Endothelial cell of umbilical vein (primary cell): ENCODE measurements around the gene LIPG. TPM values are rescaled to one million over a fixed set of nuclear protein-coding genes. Genes with fewer than 3 reads are reported as not detected.

Source experiments
- BruUV-seq: library from RNA; stranded (reverse); fragments of 400-500 nt; replicated peaks from 2 replicates; lab custom pipeline; 2021; lab: Mats Ljungman, UMichigan
- CTCF ChIA-PET: fragments of 300-600, 350-600 bp; sonication (Branson Sonifier 250); formaldehyde crosslinking; loops from one replicate; lab custom pipeline; 2021; ENCODE audit warnings: antibody characterized with exemption, inconsistent platforms; lab: Charles Lee
- POLR2A ChIA-PET: fragments of 300-600, 350-600 bp; sonication (Branson Sonifier 250); formaldehyde crosslinking; loops from one replicate; lab custom pipeline; 2021; ENCODE audit warnings: antibody characterized with exemption, inconsistent platforms; lab: Charles Lee
- DNase-seq: peaks from one replicate; pipeline ENCODE4 v3.0.0-alpha.2; 2011; ENCODE audit warnings: low read depth, low spot score
- FAIRE-seq: peaks from 2 replicates; lab custom pipeline; 2011; peaks lifted over from hg19 to GRCh38; lab: Jason Lieb, UNC
- H2AFZ ChIP-seq: 2 replicates; pipeline ENCODE4 v1.6.0; 2012; ENCODE audit warnings: low read depth, low read length, control low read depth, inconsistent platforms
- H3K27ac ChIP-seq: 2 replicates; pipeline ENCODE4 v1.5.1; 2011; ENCODE audit warnings: low read depth, mild to moderate bottlenecking, control low read depth, low read length, moderate library complexity; ENCODE audit not compliant: insufficient read depth
- H3K27me3 ChIP-seq, 2 experiments: 2 replicates each; pipeline versions ENCODE4 v1.6.0 to v1.6.1; 2011; ENCODE audit warnings: low read length in 2 of 2, mixed read lengths in 1 of 2; ENCODE audit not compliant: control insufficient read depth in 2 of 2, insufficient read depth in 2 of 2
- H3K36me3 ChIP-seq, 2 experiments: 2 replicates in 1 of 2; 3 replicates in 1 of 2; pipeline ENCODE4 v1.5.1; 2011; ENCODE audit warnings: low read length in 2 of 2, mild to moderate bottlenecking in 1 of 2, moderate library complexity in 1 of 2; ENCODE audit not compliant: control insufficient read depth in 2 of 2, insufficient read depth in 2 of 2; ENCODE audit errors: extremely low read depth in 1 of 2
- H3K4me1 ChIP-seq: 3 replicates; pipeline ENCODE4 v1.5.1; 2011; ENCODE audit warnings: mild to moderate bottlenecking, low read length; ENCODE audit not compliant: control insufficient read depth, insufficient read depth; ENCODE audit errors: extremely low read depth
- H3K4me2 ChIP-seq: 2 replicates; pipeline ENCODE4 v1.6.1; 2011; ENCODE audit warnings: low read length, control low read depth, mixed read lengths; ENCODE audit not compliant: insufficient read depth
- H3K4me3 ChIP-seq, 3 experiments: fragments of 200-600 bp in 1 of 3; sonication (generic), shearing (Covaris generic) in 1 of 3; replicated peaks in 1 of 3; 2 replicates each; pipeline ENCODE4 v1.5.1; 2011 to 2016; ENCODE audit warnings: control low read depth in 3 of 3, low read length in 3 of 3, mild to moderate bottlenecking in 2 of 3, inconsistent platforms in 1 of 3, low read depth in 1 of 3, moderate library complexity in 1 of 3; ENCODE audit not compliant: insufficient read depth in 1 of 3
- H3K79me2 ChIP-seq: 2 replicates; pipeline ENCODE4 v1.6.0; 2012; ENCODE audit warnings: low read length, inconsistent platforms; ENCODE audit not compliant: control insufficient read depth, insufficient read depth
- H3K9ac ChIP-seq: replicated peaks from 2 replicates; pipeline ENCODE3; 2011; ENCODE audit warnings: low read length, control low read depth; ENCODE audit not compliant: insufficient read depth; ENCODE audit errors: extremely low read depth
- H3K9me1 ChIP-seq: replicated peaks from 3 replicates; pipeline ENCODE4 v1.6.0; 2011; ENCODE audit warnings: mild to moderate bottlenecking, low read length; ENCODE audit not compliant: control insufficient read depth, insufficient read depth; ENCODE audit errors: extremely low read depth
- H3K9me3 ChIP-seq: replicated peaks from 2 replicates; pipeline ENCODE4 v1.5.1; 2012; ENCODE audit warnings: low read length, inconsistent platforms; ENCODE audit not compliant: control insufficient read depth, insufficient read depth
- H4K20me1 ChIP-seq: replicated peaks from 2 replicates; pipeline ENCODE3; 2011; ENCODE audit warnings: mild to moderate bottlenecking, low read length; ENCODE audit not compliant: control insufficient read depth, insufficient read depth; ENCODE audit errors: extremely low read depth
- CTCF ChIP-seq, 2 donors: IDR thresholded peaks; 1 replicate in 1 of 2; 2 replicates in 1 of 2; pipeline ENCODE4 v1.5.1; 2011; ENCODE audit warnings: low read length in 2 of 2, mild to moderate bottlenecking in 2 of 2, moderate library complexity in 2 of 2, control low read depth in 1 of 2, inconsistent platforms in 1 of 2, low read depth in 1 of 2; ENCODE audit not compliant: insufficient read depth in 1 of 2; ENCODE audit errors: extremely low read depth in 1 of 2
- EZH2 ChIP-seq: IDR thresholded peaks from 2 replicates; pipeline ENCODE4 v1.6.1; 2012; ENCODE audit warnings: borderline replicate concordance, low read depth, mild to moderate bottlenecking, moderate library complexity, low read length, inconsistent platforms; ENCODE audit not compliant: severe bottlenecking
- FOS ChIP-seq: IDR thresholded peaks from 2 replicates; pipeline ENCODE4 v1.6.1; 2011; ENCODE audit warnings: mild to moderate bottlenecking, low read length, moderate library complexity, borderline replicate concordance; ENCODE audit not compliant: insufficient read depth
- JUN ChIP-seq: IDR thresholded peaks from 2 replicates; pipeline ENCODE4 v1.6.1; 2011; ENCODE audit warnings: borderline replicate concordance, low read depth; ENCODE audit not compliant: insufficient read length, insufficient read depth
- MYC ChIP-seq: IDR thresholded peaks from one replicate; pipeline ENCODE4 v1.6.1; 2011; ENCODE audit warnings: mild to moderate bottlenecking, low read depth, low read length
- POLR2A ChIP-seq: IDR thresholded peaks from 2 replicates; pipeline ENCODE4 v1.6.1; 2012; ENCODE audit warnings: low read depth, mild to moderate bottlenecking, control low read depth, low read length
- POLR2AphosphoS5 ChIP-seq: IDR thresholded peaks from 2 replicates; pipeline ENCODE4 v1.6.1; 2012; ENCODE audit warnings: low read depth, mild to moderate bottlenecking, control low read depth, low read length, moderate library complexity; ENCODE audit not compliant: insufficient read depth
- dilution Hi-C: fragments of 300-500 bp; cut with MboI; formaldehyde crosslinking; loops from one replicate; pipeline ENCODE4 v1.15.0; 2019; ENCODE audit warnings: low sequenced_read_pairs; ENCODE audit not compliant: extremely low pct_ligation_motif_present
- intact Hi-C: fragments of 100-400 bp; cut with micrococcal nuclease; formaldehyde crosslinking; loops from one replicate; pipeline ENCODE4 v1.10.0; 2022
- polyA plus RNA-seq, 4 experiments: library from polyadenylated mRNA; depleted of rRNA in 3 of 4; stranded (reverse) in 3 of 4; unstranded in 1 of 4; fragments of >200 nt; gene quantifications; 2 replicates each; pipeline versions ENCODE4 v1.2.1 to v1.2.3, GENCODE V29; 2011 to 2012; ENCODE audit warnings: missing spikeins in 1 of 4
- total RNA-seq: library from RNA; stranded (reverse); gene quantifications from 2 replicates; pipeline ENCODE4 v1.2.3, GENCODE V29; 2021

Gene LIPG
- total and polyA plus RNA-seq, 2 donors (not counting 3 experiments of a cell fraction or from before 2014, with no cell fraction given): 80.6 to 86.3 TPM

GRCh38 chr18:49569724-49570123 lies 7.9 kb downstream of the LIPG start:
- H4K20me1 ChIP-seq: no peaks in the 10 kb centered on the region
- ChIA-PET POLR2A (no interaction called here), CTCF (interaction anchor here (1.5 kb wide), 3 partner anchors 10 to 288 kb away, joined by 4 to 7 read pairs (median 5); no protein-coding TSS in a partner anchor)
- peaks cover 11% of the 10 kb centered on the region for H3K4me1 ChIP-seq
- no peak overlapping the region for H2AFZ ChIP-seq
- no peak overlapping the region for H3K27ac ChIP-seq
- no peak for FAIRE-seq
- dilution Hi-C loops (no loop called here), intact Hi-C loops (no loop called here)
- H3K36me3 ChIP-seq: peaks cover 14 to 35% of the 10 kb centered on the region in 2 experiments
- H3K9me1 ChIP-seq: no peaks in the 10 kb centered on the region
- H3K9ac ChIP-seq: no peak overlapping the region
- no peak overlapping the region for H3K4me3 ChIP-seq
- H3K4me2 ChIP-seq: no peak overlapping the region
- H3K27me3 ChIP-seq: no peaks in the 10 kb centered on the region
- TF ChIP-seq POLR2A (no peak), EZH2 (no peak), FOS (no peak), POLR2AphosphoS5 (no peak), MYC (no peak), CTCF (IDR thresholded peaks at IDR 0.05; ENCODE audit: extremely low read depth in 1 of 2, insufficient read depth in 1 of 2, low read depth in 1 of 2, low read length in 2 of 2) (no peak)
- DNase-seq: no peak
- H3K9me3 ChIP-seq: no peaks in the 10 kb centered on the region
- BruUV-seq: no TSS peak
- H3K79me2 ChIP-seq: peaks cover 27% of the 10 kb centered on the region

GRCh38 chr18:49570836-49571235 lies 9.0 kb downstream of the LIPG start:
- no peak for FAIRE-seq
- dilution Hi-C loops: no loop called here
- CTCF ChIA-PET: interaction anchor here (1.5 kb wide), 2 partner anchors 11 to 287 kb away, joined by 5 to 7 read pairs; no protein-coding TSS in a partner anchor

More at GRCh38 chr18:49570836-49571235, 9.0 kb downstream of the LIPG start:
- Histone ChIP-seq H3K9ac (no peak overlapping the region), H3K4me1 (peaks cover 2% of the 10 kb centered on the region), H3K4me3 (no peak overlapping the region), H3K4me2 (no peak overlapping the region), H3K27ac (no peak overlapping the region), H3K27me3 (no peaks in the 10 kb centered on the region), H4K20me1 (no peaks in the 10 kb centered on the region), H3K9me3 (no peaks in the 10 kb centered on the region), H2AFZ (no peak overlapping the region), H3K36me3 (peaks cover 19 to 30% of the 10 kb centered on the region in 2 experiments), H3K79me2 (peaks cover 16% of the 10 kb centered on the region), H3K9me1 (no peaks in the 10 kb centered on the region)
- no peak for TF ChIP-seq MYC
- no peak for TF ChIP-seq POLR2AphosphoS5
- TF ChIP-seq EZH2: no peak
- no peak for TF ChIP-seq JUN
- intact Hi-C loops: no loop called here
- DNase-seq: no peak
- BruUV-seq: no TSS peak
- POLR2A ChIA-PET: no interaction called here
